HL-60 (cell line): Measurements from ENCODE around the gene PCDHGC4.

Experiments used
- CTCF ChIP-seq: IDR thresholded peaks from one replicate; pipeline ENCODE4 v1.5.1; 2011; ENCODE audit warnings: low read length, control low read depth, inconsistent platforms; ENCODE audit not compliant: insufficient read depth
- GABPA ChIP-seq: IDR thresholded peaks from 2 replicates; pipeline ENCODE4 v1.6.1; 2012; ENCODE audit warnings: low read depth

DNA sequence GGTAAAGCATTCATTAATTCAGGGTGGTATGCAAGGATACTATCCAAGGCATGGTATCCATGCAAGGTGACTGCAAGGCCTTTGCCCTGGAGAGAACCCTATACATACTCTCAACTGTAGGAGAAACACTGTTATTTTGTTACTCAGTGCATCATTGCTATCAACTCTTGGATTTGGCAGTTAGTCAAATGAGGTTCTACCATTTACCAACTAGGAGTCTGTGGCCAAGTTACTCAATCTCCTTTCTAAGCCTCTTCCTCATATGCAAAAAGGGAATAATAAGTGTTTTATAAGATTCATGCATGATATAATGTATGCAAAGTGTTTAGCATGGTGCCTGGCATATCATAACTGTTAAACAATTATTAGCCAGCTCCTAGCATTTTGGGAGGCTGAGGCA lies 5.1 kb upstream of the PCDHGC4 start:
- TF ChIP-seq CTCF (no peak), GABPA (no peak)
